GM23338 (cell line): ENCODE results near the gene CSH2. TPM values are rescaled to one million over a fixed set of nuclear protein-coding genes. Genes with fewer than 3 reads are reported as not detected.

ENCODE experiments used
- ATAC-seq: fragments of 200-7000 bp; cut with Tn5 transposase; 3 replicates; pipeline ENCODE4 v1.9.1; 2020
- DNase-seq: peaks from one replicate; pipeline ENCODE4 v3.0.0-alpha.2; 2015; ENCODE audit warnings: low spot score
- H2AFZ ChIP-seq: fragments of 200-600 bp; sonication (generic); 2 replicates; pipeline ENCODE4 v1.8.0; 2016; ENCODE audit warnings: antibody characterized with exemption, mild to moderate bottlenecking, moderate library complexity
- H3F3A ChIP-seq: fragments of 200-600 bp; sonication (generic); replicated peaks from 2 replicates; pipeline ENCODE4 v1.8.0; 2017; ENCODE audit warnings: antibody characterized with exemption, mixed run types, low read depth
- H3K27ac ChIP-seq: fragments of 200-600 bp; sonication (generic); 2 replicates; pipeline ENCODE4 v1.6.1; 2016; ENCODE audit warnings: low read depth
- H3K27me3 ChIP-seq: fragments of 200-600 bp; sonication (generic); 2 replicates; pipeline ENCODE4 v1.8.0; 2016; ENCODE audit warnings: mild to moderate bottlenecking, mixed run types, moderate library complexity; ENCODE audit not compliant: insufficient read depth
- H3K36me3 ChIP-seq: fragments of 200-600 bp; sonication (generic); 2 replicates; pipeline ENCODE4 v1.8.0; 2016; ENCODE audit warnings: mild to moderate bottlenecking; ENCODE audit not compliant: insufficient read depth
- H3K4me1 ChIP-seq: fragments of 200-600 bp; sonication (generic); 2 replicates; pipeline ENCODE4 v1.8.0; 2016; ENCODE audit warnings: mild to moderate bottlenecking, moderate library complexity; ENCODE audit not compliant: insufficient read depth
- H3K4me2 ChIP-seq: fragments of 200-600 bp; sonication (generic); 2 replicates; pipeline ENCODE4 v1.7.1; 2017; ENCODE audit warnings: mixed run types
- H3K4me3 ChIP-seq: fragments of 200-600 bp; sonication (generic); 2 replicates; pipeline ENCODE4 v1.6.1; 2016; ENCODE audit warnings: mixed run types
- H3K79me2 ChIP-seq: fragments of 200-600 bp; sonication (generic); replicated peaks from 2 replicates; pipeline ENCODE4 v1.8.0; 2017; ENCODE audit warnings: mild to moderate bottlenecking; ENCODE audit not compliant: insufficient read depth
- H3K9me2 ChIP-seq: fragments of 200-600 bp; sonication (generic); 2 replicates; pipeline ENCODE4 v1.8.0; 2017; ENCODE audit not compliant: insufficient read depth
- H4K20me1 ChIP-seq: fragments of 200-600 bp; sonication (generic); replicated peaks from 2 replicates; pipeline ENCODE4 v1.8.0; 2017; ENCODE audit warnings: mild to moderate bottlenecking; ENCODE audit not compliant: insufficient read depth
- H3K27ac Mint-ChIP-seq: 2 replicates; pipeline ENCODE4 v1.8.0; 2020; ENCODE audit warnings: inconsistent platforms, mild to moderate bottlenecking, moderate library complexity, mixed read lengths
- H3K27me3 Mint-ChIP-seq: 3 replicates; pipeline ENCODE4 v1.8.0; 2022; ENCODE audit warnings: low read depth, mild to moderate bottlenecking, moderate library complexity, mixed read lengths, inconsistent platforms; ENCODE audit not compliant: insufficient read depth, poor library complexity
- H3K36me3 Mint-ChIP-seq: 3 replicates; pipeline ENCODE4 v1.8.0; 2021; ENCODE audit warnings: low read depth, mild to moderate bottlenecking, inconsistent platforms, moderate library complexity, mixed read lengths
- H3K4me1 Mint-ChIP-seq: 3 replicates; pipeline ENCODE4 v1.8.0; 2020; ENCODE audit warnings: mild to moderate bottlenecking, inconsistent platforms, mixed read lengths
- H3K4me3 Mint-ChIP-seq: 3 replicates; pipeline ENCODE4 v1.8.0; 2021; ENCODE audit warnings: moderate library complexity, mild to moderate bottlenecking, inconsistent platforms, mixed read lengths
- H3K9me3 Mint-ChIP-seq: 3 replicates; pipeline ENCODE4 v1.8.0; 2020; ENCODE audit warnings: moderate library complexity, mild to moderate bottlenecking, inconsistent platforms, mixed read lengths
- CREB1 ChIP-seq: fragments of 250-450 bp; sonication (Bioruptor Pico); IDR thresholded peaks from 2 replicates; pipeline ENCODE4 v1.5.0; 2020; ENCODE audit warnings: low read depth, mild to moderate bottlenecking, moderate library complexity
- EZH2 ChIP-seq: fragments of 200-600 bp; sonication (generic); IDR thresholded peaks from one replicate; pipeline ENCODE4 v1.8.0; 2017; ENCODE audit warnings: antibody characterized with exemption, mild to moderate bottlenecking, low read depth; ENCODE audit not compliant: unreplicated experiment
- EZH2phosphoT487 ChIP-seq: fragments of 200-600 bp; sonication (generic); IDR thresholded peaks from one replicate; pipeline ENCODE4 v1.8.1; 2018; ENCODE audit warnings: antibody characterized with exemption; ENCODE audit not compliant: unreplicated experiment
- JUNB ChIP-seq: IDR thresholded peaks from one replicate; pipeline ENCODE4 v1.6.1; 2016; ENCODE audit warnings: antibody characterized with exemption; ENCODE audit not compliant: unreplicated experiment
- NANOG ChIP-seq: IDR thresholded peaks from 2 replicates; pipeline ENCODE4 v1.6.1; 2016; ENCODE audit warnings: antibody characterized with exemption, borderline replicate concordance
- POLR2AphosphoS5 ChIP-seq: IDR thresholded peaks from 2 replicates; pipeline ENCODE4 v1.6.1; 2016; ENCODE audit warnings: antibody characterized with exemption, low read depth
- STAT1 ChIP-seq: IDR thresholded peaks from one replicate; pipeline ENCODE4 v1.6.1; 2016; ENCODE audit warnings: antibody characterized with exemption; ENCODE audit not compliant: unreplicated experiment
- ZNF114 ChIP-seq: fragments of 250-450 bp; sonication (Bioruptor Pico); IDR thresholded peaks from 2 replicates; pipeline ENCODE4 v1.5.0; 2020; ENCODE audit warnings: mild to moderate bottlenecking, moderate library complexity
- ZNF331 ChIP-seq: fragments of 250-450 bp; sonication (Bioruptor Pico); IDR thresholded peaks from 2 replicates; pipeline ENCODE4 v1.5.0; 2020; ENCODE audit warnings: low read depth, mild to moderate bottlenecking, moderate library complexity
- polyA plus RNA-seq: library from polyadenylated mRNA; unstranded; fragments of >200 nt; fragmentation: Nextera tagmentation; extraction: Ambion mirVana; gene quantifications from 2 replicates; pipeline ENCODE4 v1.2.1, GENCODE V29; 2016
- total RNA-seq: library from RNA; depleted of rRNA; stranded (reverse); fragments of >200 nt; shearing (Covaris generic); gene quantifications from 2 replicates; pipeline ENCODE4 v1.2.3, GENCODE V29; 2014
- TF ChIP-seq, protein P1 (sequence below), 2 experiments: fragments of 200-600 bp in 1 of 2; sonication (generic) in 1 of 2; conservative IDR thresholded peaks; 2 replicates each; pipeline versions ENCODE4 v1.5.1 to v1.6.1; 2016 to 2017; ENCODE audit warnings: antibody characterized with exemption in 2 of 2, low read depth in 2 of 2, mild to moderate bottlenecking in 2 of 2, moderate library complexity in 1 of 2
- TF ChIP-seq, protein P2 (sequence below): fragments of 250-450 bp; sonication (Bioruptor Pico); IDR thresholded peaks from 2 replicates; pipeline ENCODE4 v1.5.0; 2020; ENCODE audit warnings: mild to moderate bottlenecking, moderate library complexity
- TF ChIP-seq, protein P3 (sequence below): IDR thresholded peaks from 2 replicates; pipeline ENCODE4 v1.6.1; 2016; ENCODE audit warnings: antibody characterized with exemption
- TF ChIP-seq, protein P4 (sequence below): IDR thresholded peaks from one replicate; pipeline ENCODE4 v1.6.1; 2018; ENCODE audit warnings: antibody characterized with exemption; ENCODE audit not compliant: unreplicated experiment

The CSH2 gene
- total and polyA plus RNA-seq, 2 experiments from 2014 or later = 0.37 TPM; not detected in 1

DNA sequence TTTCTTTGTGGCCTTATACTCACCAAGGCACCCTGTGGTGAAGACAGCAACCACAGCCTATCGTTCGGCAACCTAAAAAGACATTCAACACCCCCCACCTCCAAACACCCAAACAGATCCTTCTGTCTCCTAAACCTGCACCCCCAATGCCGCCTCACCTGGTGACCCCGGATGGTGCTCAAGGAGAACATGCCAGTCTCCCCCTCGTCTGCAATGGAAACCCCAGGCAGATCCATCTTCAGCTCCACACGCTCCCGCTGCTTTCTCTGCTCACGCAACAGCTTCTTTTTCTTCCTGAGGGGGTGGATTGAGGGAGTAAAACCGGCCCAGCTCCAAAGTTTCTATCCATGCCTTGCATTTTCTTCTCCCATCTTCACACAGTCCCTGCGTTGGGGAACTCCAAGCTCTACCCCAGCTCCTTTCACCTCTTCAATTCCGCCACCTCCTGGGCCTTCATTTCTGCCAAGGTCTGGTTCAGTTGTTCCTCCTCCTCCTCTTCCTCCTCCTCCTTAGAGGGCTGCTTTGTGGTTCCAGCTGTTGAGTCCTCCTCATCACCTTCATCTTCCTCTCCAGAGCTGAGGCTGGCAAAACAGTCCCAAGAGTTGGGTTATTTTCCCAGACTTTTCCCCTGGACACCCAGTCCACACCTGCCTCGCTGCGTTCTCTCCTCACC lies 49.7 kb downstream of the CSH2 start:
- Mint-ChIP-seq H3K9me3 (no peaks in the 10 kb centered on the region; the same call in 2 of the 3 replicates), H3K4me1 (peaks cover 17% of the 10 kb centered on the region), H3K27me3 (peaks cover 12% of the 10 kb centered on the region), H3K4me3 (no peak overlapping the region; the same call in 2 of the 3 replicates), H3K27ac (no peak overlapping the region), H3K36me3 (peaks cover 98% of the 10 kb centered on the region)
- H3F3A ChIP-seq = peaks cover 22% of the 10 kb centered on the region
- H3K4me2 ChIP-seq = no peak overlapping the region
- no peaks in the 10 kb centered on the region for H3K27me3 ChIP-seq
- no peak overlapping the region for H3K27ac ChIP-seq
- TF ChIP-seq EZH2 (no peak), ZNF331 (CRISPR knock-in tag) (no peak), POLR2AphosphoS5 (no peak), JUNB (no peak), EZH2phosphoT487 (no peak), NANOG (no peak), ZNF114 (CRISPR knock-in tag) (no peak), STAT1 (no peak), CREB1 (no peak)
- TF ChIP-seq, protein P1, sequence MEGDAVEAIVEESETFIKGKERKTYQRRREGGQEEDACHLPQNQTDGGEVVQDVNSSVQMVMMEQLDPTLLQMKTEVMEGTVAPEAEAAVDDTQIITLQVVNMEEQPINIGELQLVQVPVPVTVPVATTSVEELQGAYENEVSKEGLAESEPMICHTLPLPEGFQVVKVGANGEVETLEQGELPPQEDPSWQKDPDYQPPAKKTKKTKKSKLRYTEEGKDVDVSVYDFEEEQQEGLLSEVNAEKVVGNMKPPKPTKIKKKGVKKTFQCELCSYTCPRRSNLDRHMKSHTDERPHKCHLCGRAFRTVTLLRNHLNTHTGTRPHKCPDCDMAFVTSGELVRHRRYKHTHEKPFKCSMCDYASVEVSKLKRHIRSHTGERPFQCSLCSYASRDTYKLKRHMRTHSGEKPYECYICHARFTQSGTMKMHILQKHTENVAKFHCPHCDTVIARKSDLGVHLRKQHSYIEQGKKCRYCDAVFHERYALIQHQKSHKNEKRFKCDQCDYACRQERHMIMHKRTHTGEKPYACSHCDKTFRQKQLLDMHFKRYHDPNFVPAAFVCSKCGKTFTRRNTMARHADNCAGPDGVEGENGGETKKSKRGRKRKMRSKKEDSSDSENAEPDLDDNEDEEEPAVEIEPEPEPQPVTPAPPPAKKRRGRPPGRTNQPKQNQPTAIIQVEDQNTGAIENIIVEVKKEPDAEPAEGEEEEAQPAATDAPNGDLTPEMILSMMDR (conservative IDR thresholded peaks at IDR 0.05; ENCODE audit: low read depth in 2 of 2) = no peak
- TF ChIP-seq, protein P2, sequence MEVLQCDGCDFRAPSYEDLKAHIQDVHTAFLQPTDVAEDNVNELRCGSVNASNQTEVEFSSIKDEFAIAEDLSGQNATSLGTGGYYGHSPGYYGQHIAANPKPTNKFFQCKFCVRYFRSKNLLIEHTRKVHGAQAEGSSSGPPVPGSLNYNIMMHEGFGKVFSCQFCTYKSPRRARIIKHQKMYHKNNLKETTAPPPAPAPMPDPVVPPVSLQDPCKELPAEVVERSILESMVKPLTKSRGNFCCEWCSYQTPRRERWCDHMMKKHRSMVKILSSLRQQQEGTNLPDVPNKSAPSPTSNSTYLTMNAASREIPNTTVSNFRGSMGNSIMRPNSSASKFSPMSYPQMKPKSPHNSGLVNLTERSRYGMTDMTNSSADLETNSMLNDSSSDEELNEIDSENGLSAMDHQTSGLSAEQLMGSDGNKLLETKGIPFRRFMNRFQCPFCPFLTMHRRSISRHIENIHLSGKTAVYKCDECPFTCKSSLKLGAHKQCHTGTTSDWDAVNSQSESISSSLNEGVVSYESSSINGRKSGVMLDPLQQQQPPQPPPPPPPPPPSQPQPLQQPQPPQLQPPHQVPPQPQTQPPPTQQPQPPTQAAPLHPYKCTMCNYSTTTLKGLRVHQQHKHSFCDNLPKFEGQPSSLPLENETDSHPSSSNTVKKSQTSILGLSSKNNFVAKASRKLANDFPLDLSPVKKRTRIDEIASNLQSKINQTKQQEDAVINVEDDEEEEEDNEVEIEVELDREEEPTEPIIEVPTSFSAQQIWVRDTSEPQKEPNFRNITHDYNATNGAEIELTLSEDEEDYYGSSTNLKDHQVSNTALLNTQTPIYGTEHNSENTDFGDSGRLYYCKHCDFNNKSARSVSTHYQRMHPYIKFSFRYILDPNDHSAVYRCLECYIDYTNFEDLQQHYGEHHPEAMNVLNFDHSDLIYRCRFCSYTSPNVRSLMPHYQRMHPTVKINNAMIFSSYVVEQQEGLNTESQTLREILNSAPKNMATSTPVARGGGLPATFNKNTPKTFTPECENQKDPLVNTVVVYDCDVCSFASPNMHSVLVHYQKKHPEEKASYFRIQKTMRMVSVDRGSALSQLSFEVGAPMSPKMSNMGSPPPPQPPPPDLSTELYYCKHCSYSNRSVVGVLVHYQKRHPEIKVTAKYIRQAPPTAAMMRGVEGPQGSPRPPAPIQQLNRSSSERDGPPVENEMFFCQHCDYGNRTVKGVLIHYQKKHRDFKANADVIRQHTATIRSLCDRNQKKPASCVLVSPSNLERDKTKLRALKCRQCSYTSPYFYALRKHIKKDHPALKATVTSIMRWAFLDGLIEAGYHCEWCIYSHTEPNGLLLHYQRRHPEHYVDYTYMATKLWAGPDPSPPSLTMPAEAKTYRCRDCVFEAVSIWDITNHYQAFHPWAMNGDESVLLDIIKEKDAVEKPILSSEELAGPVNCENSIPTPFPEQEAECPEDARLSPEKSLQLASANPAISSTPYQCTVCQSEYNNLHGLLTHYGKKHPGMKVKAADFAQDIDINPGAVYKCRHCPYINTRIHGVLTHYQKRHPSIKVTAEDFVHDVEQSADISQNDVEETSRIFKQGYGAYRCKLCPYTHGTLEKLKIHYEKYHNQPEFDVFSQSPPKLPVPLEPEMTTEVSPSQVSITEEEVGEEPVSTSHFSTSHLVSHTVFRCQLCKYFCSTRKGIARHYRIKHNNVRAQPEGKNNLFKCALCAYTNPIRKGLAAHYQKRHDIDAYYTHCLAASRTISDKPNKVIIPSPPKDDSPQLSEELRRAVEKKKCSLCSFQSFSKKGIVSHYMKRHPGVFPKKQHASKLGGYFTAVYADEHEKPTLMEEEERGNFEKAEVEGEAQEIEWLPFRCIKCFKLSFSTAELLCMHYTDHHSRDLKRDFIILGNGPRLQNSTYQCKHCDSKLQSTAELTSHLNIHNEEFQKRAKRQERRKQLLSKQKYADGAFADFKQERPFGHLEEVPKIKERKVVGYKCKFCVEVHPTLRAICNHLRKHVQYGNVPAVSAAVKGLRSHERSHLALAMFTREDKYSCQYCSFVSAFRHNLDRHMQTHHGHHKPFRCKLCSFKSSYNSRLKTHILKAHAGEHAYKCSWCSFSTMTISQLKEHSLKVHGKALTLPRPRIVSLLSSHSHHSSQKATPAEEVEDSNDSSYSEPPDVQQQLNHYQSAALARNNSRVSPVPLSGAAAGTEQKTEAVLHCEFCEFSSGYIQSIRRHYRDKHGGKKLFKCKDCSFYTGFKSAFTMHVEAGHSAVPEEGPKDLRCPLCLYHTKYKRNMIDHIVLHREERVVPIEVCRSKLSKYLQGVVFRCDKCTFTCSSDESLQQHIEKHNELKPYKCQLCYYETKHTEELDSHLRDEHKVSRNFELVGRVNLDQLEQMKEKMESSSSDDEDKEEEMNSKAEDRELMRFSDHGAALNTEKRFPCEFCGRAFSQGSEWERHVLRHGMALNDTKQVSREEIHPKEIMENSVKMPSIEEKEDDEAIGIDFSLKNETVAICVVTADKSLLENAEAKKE (CRISPR knock-in tag) = no peak
- TF ChIP-seq, protein P3, sequence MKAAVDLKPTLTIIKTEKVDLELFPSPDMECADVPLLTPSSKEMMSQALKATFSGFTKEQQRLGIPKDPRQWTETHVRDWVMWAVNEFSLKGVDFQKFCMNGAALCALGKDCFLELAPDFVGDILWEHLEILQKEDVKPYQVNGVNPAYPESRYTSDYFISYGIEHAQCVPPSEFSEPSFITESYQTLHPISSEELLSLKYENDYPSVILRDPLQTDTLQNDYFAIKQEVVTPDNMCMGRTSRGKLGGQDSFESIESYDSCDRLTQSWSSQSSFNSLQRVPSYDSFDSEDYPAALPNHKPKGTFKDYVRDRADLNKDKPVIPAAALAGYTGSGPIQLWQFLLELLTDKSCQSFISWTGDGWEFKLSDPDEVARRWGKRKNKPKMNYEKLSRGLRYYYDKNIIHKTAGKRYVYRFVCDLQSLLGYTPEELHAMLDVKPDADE = no peak
- TF ChIP-seq, protein P4, sequence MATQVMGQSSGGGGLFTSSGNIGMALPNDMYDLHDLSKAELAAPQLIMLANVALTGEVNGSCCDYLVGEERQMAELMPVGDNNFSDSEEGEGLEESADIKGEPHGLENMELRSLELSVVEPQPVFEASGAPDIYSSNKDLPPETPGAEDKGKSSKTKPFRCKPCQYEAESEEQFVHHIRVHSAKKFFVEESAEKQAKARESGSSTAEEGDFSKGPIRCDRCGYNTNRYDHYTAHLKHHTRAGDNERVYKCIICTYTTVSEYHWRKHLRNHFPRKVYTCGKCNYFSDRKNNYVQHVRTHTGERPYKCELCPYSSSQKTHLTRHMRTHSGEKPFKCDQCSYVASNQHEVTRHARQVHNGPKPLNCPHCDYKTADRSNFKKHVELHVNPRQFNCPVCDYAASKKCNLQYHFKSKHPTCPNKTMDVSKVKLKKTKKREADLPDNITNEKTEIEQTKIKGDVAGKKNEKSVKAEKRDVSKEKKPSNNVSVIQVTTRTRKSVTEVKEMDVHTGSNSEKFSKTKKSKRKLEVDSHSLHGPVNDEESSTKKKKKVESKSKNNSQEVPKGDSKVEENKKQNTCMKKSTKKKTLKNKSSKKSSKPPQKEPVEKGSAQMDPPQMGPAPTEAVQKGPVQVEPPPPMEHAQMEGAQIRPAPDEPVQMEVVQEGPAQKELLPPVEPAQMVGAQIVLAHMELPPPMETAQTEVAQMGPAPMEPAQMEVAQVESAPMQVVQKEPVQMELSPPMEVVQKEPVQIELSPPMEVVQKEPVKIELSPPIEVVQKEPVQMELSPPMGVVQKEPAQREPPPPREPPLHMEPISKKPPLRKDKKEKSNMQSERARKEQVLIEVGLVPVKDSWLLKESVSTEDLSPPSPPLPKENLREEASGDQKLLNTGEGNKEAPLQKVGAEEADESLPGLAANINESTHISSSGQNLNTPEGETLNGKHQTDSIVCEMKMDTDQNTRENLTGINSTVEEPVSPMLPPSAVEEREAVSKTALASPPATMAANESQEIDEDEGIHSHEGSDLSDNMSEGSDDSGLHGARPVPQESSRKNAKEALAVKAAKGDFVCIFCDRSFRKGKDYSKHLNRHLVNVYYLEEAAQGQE = no peak
- no peaks in the 10 kb centered on the region for H3K9me2 ChIP-seq
- peaks cover 62% of the 10 kb centered on the region for H3K36me3 ChIP-seq
- no peak overlapping the region for H3K4me3 ChIP-seq
- DNase-seq (no peak), ATAC-seq (no peak)
- no peak overlapping the region for H2AFZ ChIP-seq
- peaks cover 6% of the 10 kb centered on the region; the same call in 1 of the 2 replicates for H3K4me1 ChIP-seq
- H3K79me2 ChIP-seq = peaks cover 28% of the 10 kb centered on the region
- peaks cover 51% of the 10 kb centered on the region for H4K20me1 ChIP-seq
